Right lobe of liver (tissue), 4 donors: ENCODE results near the gene BYSL.

ENCODE experiments used
- CTCF ChIP-seq, 4 donors: fragments of 200-600 bp in 3 of 4; fragments of 450-650 bp in 1 of 4; IDR thresholded peaks; one replicate each; pipeline versions ENCODE4 v1.5.1 to v1.8.0; 2016 to 2022; ENCODE audit warnings: antibody characterized with exemption in 4 of 4, mild to moderate bottlenecking in 2 of 4
- POLR2A ChIP-seq: fragments of 450-650 bp; IDR thresholded peaks from one replicate; pipeline ENCODE4 v1.6.1; 2017; ENCODE audit warnings: antibody characterized with exemption, mild to moderate bottlenecking
- donor health status: DM: no; HTN: no; CAD: no.
- donor health status: DM: no; HTN: no; CAD: no.
- donor health status: DM: no; HTN: yes; CAD: no.

- TF ChIP-seq CTCF (IDR thresholded peaks at IDR 0.05), result no peak
- no peak for TF ChIP-seq POLR2A
These were observed 25.7 kb upstream of the BYSL start, which contains the start of gene USP49 for GRCh38 chr6:41895300-41896233.
